GM12865 (cell line): Measurements from ENCODE around the gene NRP2.

Experiments used
- DNase-seq: peaks from one replicate; pipeline ENCODE4 v3.0.0; 2010; ENCODE audit warnings: low read depth
- H3K4me3 ChIP-seq: 2 replicates; pipeline ENCODE4 v1.5.1; 2011; ENCODE audit warnings: mild to moderate bottlenecking, low read depth, low read length, control low read depth
- TF ChIP-seq, protein P1 (sequence below): IDR thresholded peaks from 2 replicates; pipeline ENCODE4 v1.5.1; 2011; ENCODE audit warnings: low read length, control low read depth, low read depth, inconsistent platforms; ENCODE audit not compliant: insufficient read depth; ENCODE audit errors: missing control alignments

Gene NRP2

DNA sequence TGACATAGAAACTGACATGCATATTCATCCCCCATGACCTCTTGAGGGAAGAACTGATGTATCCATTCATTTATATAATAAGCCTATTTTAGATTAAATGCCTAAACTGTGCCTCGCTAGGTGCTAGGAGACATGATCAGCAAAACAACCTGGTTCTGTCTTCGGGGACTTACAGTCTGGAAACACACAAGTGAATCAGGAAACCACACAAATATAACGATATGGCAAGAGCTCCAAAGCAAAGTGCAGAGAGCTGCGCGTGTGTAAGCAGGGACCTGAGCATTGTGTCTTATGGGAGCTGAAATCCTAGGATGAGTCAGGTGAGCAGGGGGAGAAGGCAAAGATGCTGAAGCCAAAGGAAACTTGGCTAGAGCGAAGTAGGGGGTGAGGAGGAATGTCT lies 120.6 kb downstream of the NRP2 start:
- TF ChIP-seq, protein P1, sequence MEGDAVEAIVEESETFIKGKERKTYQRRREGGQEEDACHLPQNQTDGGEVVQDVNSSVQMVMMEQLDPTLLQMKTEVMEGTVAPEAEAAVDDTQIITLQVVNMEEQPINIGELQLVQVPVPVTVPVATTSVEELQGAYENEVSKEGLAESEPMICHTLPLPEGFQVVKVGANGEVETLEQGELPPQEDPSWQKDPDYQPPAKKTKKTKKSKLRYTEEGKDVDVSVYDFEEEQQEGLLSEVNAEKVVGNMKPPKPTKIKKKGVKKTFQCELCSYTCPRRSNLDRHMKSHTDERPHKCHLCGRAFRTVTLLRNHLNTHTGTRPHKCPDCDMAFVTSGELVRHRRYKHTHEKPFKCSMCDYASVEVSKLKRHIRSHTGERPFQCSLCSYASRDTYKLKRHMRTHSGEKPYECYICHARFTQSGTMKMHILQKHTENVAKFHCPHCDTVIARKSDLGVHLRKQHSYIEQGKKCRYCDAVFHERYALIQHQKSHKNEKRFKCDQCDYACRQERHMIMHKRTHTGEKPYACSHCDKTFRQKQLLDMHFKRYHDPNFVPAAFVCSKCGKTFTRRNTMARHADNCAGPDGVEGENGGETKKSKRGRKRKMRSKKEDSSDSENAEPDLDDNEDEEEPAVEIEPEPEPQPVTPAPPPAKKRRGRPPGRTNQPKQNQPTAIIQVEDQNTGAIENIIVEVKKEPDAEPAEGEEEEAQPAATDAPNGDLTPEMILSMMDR: no peak

DNA sequence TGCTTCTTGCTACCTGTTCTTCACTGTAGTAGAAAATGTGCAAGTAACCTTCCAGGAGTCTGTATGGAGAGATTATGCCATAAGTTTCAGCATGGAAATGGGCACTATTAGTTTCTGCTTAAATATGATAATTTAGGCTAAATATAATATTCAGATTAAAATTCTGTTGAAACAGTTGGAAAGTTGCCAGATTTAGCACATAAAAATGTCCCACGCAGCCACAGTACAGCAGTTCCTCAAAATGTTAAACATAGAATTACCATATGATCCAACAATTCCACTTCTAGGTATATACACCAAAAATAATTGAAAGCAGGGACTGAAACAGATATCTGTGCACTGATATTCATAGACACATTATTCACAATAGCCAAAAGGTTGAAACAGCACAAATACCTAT lies 121.2 kb downstream of the NRP2 start:
- TF ChIP-seq, protein P1: no peak
- no peak overlapping the region for H3K4me3 ChIP-seq
- no peak for DNase-seq

More for the DNA sequence above, 120.6 kb downstream of the NRP2 start:
- no peak overlapping the region for H3K4me3 ChIP-seq
- no peak for DNase-seq

DNA sequence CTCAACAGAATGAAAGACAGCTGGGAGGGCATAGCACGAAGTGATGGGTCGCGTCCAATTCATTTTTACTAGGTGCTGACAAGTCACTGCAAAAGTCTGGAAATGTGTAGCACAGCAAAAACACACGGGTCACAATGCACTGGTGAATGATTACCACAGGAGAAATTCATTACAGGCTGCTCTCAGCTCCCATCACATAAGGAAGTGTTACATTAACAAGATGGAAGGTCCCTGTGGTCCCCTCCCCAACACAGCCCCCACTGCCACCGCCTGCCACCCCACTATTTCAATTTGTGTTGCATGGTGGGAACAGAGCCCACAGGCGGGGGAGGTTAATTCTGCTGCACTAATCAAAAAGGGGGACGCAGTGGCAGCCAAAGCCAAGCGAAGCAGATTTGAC lies 122.8 kb downstream of the NRP2 start:
- TF ChIP-seq, protein P1: no peak
- H3K4me3 ChIP-seq: no peak overlapping the region
- no peak for DNase-seq

DNA sequence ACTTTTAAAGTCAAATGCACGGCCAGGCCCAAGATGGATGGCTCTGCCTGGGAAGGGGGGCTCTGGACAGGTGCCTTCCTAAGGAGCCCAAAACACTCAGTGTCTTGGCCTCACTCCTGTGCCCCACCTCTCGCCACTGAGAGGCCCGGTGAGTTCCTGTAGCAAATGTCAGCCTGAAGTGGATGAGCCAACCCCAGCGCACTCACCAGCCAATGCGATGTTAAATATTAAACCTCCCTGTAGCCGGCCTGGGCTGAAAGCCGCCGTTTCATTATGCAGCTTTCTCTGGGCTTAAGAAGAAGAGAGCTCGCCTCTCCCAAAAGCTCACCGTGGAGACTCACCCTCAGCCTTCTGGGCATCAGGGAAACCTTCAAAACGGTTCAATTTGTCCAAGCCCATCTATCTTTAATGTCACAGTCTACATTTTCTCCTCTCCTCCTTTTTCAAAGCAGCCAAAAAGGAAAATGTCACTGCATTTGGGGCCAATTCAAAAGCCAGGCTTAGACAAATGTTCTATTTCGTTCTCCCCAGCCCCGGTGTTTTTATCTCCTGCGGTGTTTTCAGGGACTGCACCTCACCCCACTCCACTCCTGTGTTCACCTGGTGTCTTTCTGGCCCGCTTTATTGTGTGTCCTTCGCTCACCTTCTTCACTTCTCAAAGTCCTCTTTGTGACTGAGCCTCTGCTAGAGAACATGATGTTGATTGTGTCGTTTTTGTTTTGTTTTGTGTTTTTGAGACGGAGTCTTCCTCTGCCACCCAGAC lies 124.0 kb downstream of the NRP2 start:
- TF ChIP-seq, protein P1: no peak
- H3K4me3 ChIP-seq: no peak overlapping the region
- DNase-seq: no peak

GRCh38 chr2:205807229-205807628 lies 124.9 kb downstream of the NRP2 start:
- TF ChIP-seq, protein P1: no peak
- no peak overlapping the region for H3K4me3 ChIP-seq
- DNase-seq: no peak

- TF ChIP-seq, protein P1: no peak
- no peak for DNase-seq
- H3K4me3 ChIP-seq: no peak overlapping the region
These were observed 125.5 kb downstream of the NRP2 start for GRCh38 chr2:205807758-205808157.
